Astrocyte of the cerebellum (primary cell): Measurements from ENCODE around the gene EBF4.

Source experiments
- DNase-seq: peaks from one replicate; pipeline ENCODE4 v3.0.0-alpha.2; 2011; ENCODE audit warnings: low read depth
- H3K4me3 ChIP-seq: 2 replicates; pipeline ENCODE4 v1.5.1; 2011; ENCODE audit warnings: mild to moderate bottlenecking, low read depth, low read length, moderate library complexity
- CTCF ChIP-seq: IDR thresholded peaks from 2 replicates; pipeline ENCODE4 v1.5.1; 2012; ENCODE audit warnings: low read length, low read depth, moderate library complexity, mild to moderate bottlenecking; ENCODE audit errors: missing control alignments
- in situ Hi-C: cut with HindIII; loops from 2 replicates; pipeline ENCODE4 v1.10.0; 2017; ENCODE audit warnings: low sequenced_read_pairs

EBF4 gene

GRCh38 chr20:2798814-2799213, 106.2 kb downstream of the EBF4 start:
- no peak overlapping the region for H3K4me3 ChIP-seq
- in situ Hi-C loops: no loop called here
- DNase-seq: no peak
- TF ChIP-seq CTCF: no peak

- peak overlapping the region; percentile 47 for H3K4me3 ChIP-seq
- in situ Hi-C loops: no loop called here
- no peak for DNase-seq
- no peak for TF ChIP-seq CTCF
These were observed 106.7 kb downstream of the EBF4 start for GRCh38 chr20:2799271-2799670.

- no peak for DNase-seq
- TF ChIP-seq CTCF: no peak
- in situ Hi-C loops: no loop called here
- H3K4me3 ChIP-seq: peak overlapping the region; percentile 47
These were observed 107.3 kb downstream of the EBF4 start for GRCh38 chr20:2799688-2800520.

GRCh38 chr20:2800521-2801285, 108.1 kb downstream of the EBF4 start, which contains the start of gene CPXM1:
TSS of gene CPXM1 (minus strand) at chr20:2800627. CDS start at chr20:2800572, 55 bp downstream.
- no peak for DNase-seq
- no peak for TF ChIP-seq CTCF
- in situ Hi-C loops: no loop called here
- peak within 1 kb of the TSS; percentile 47 for H3K4me3 ChIP-seq

- no peak for TF ChIP-seq CTCF
- H3K4me3 ChIP-seq: no peak overlapping the region
- in situ Hi-C loops: no loop called here
- no peak for DNase-seq
These were observed 108.7 kb downstream of the EBF4 start for GRCh38 chr20:2801286-2801728.

GRCh38 chr20:2804041-2804828, 111.7 kb downstream of the EBF4 start:
- in situ Hi-C loops: no loop called here
- no peak for TF ChIP-seq CTCF
- H3K4me3 ChIP-seq: no peak overlapping the region
- no peak for DNase-seq
